Left ventricle myocardium inferior (tissue), 1 donor: ENCODE data around the gene PITPNM3. TPM values are rescaled to one million over a fixed set of nuclear protein-coding genes. Genes with fewer than 3 reads are reported as not detected.

Experiments
- DNase-seq: peaks from one replicate; pipeline ENCODE4 v3.0.0-alpha.2; 2020
- H3K27ac ChIP-seq: fragments of 200-600 bp; replicated peaks from 2 replicates; pipeline ENCODE4 v1.8.0; 2021
- H3K27me3 ChIP-seq: fragments of 200-600 bp; 2 replicates; pipeline ENCODE4 v1.8.0; 2021; ENCODE audit warnings: low read depth
- H3K36me3 ChIP-seq: fragments of 200-600 bp; 2 replicates; pipeline ENCODE4 v1.8.0; 2021
- H3K4me1 ChIP-seq: fragments of 200-600 bp; 2 replicates; pipeline ENCODE4 v1.8.0; 2021
- H3K4me3 ChIP-seq: fragments of 200-600 bp; 2 replicates; pipeline ENCODE4 v1.8.0; 2021; ENCODE audit warnings: mild to moderate bottlenecking, moderate library complexity
- H3K9me3 ChIP-seq: fragments of 200-600 bp; replicated peaks from 2 replicates; pipeline ENCODE4 v1.8.0; 2021
- CTCF ChIP-seq: fragments of 200-600 bp; IDR thresholded peaks from 2 replicates; pipeline ENCODE4 v1.8.0; 2021; ENCODE audit warnings: antibody characterized with exemption, mild to moderate bottlenecking, borderline replicate concordance
- intact Hi-C: fragments of 100-400 bp; cut with micrococcal nuclease; formaldehyde crosslinking; loops from one replicate; pipeline ENCODE4 v1.11.0; 2022
- total RNA-seq: library from RNA; stranded (reverse); fragmentation: NEBNext Ultra II Directional; extraction: Animal tissue kit (Norgen Biotek cat#: 25700); gene quantifications from one replicate; pipeline ENCODE4 v1.2.1, GENCODE V29; 2021
- donor health status: DM: no; HTN: yes; CAD: no; lungs with severe emphysema.

Gene PITPNM3
- total RNA-seq, 1 donor from 2014 or later = 0.36 TPM

GRCh38 chr17:6531575-6531974, 24.8 kb downstream of the PITPNM3 start:
- no peaks in the 10 kb centered on the region for H3K27me3 ChIP-seq
- TF ChIP-seq CTCF = no peak
- intact Hi-C loops = no loop called here
- H3K27ac ChIP-seq = no peak overlapping the region
- DNase-seq = no peak
- H3K4me3 ChIP-seq = no peak overlapping the region
- H3K36me3 ChIP-seq = no peaks in the 10 kb centered on the region
- no peaks in the 10 kb centered on the region for H3K9me3 ChIP-seq
- H3K4me1 ChIP-seq = peaks cover 8% of the 10 kb centered on the region

GRCh38 chr17:6530324-6530920, 25.9 kb downstream of the PITPNM3 start:
- Histone ChIP-seq H3K27me3 (no peaks in the 10 kb centered on the region), H3K4me1 (peaks cover 8% of the 10 kb centered on the region), H3K27ac (no peak overlapping the region), H3K9me3 (no peaks in the 10 kb centered on the region), H3K4me3 (no peak overlapping the region), H3K36me3 (no peaks in the 10 kb centered on the region)
- no peak for TF ChIP-seq CTCF
- DNase-seq = no peak
- intact Hi-C loops = no loop called here

GRCh38 chr17:6528557-6528956, 27.8 kb downstream of the PITPNM3 start:
- Histone ChIP-seq H3K9me3 (no peaks in the 10 kb centered on the region), H3K27me3 (no peaks in the 10 kb centered on the region), H3K27ac (no peak overlapping the region), H3K4me1 (peaks cover 8% of the 10 kb centered on the region), H3K4me3 (no peak overlapping the region), H3K36me3 (no peaks in the 10 kb centered on the region)
- DNase-seq = no peak
- intact Hi-C loops = no loop called here
- TF ChIP-seq CTCF = no peak

GRCh38 chr17:6526362-6527152, 29.8 kb downstream of the PITPNM3 start:
- Histone ChIP-seq H3K36me3 (no peaks in the 10 kb centered on the region), H3K27ac (no peak overlapping the region), H3K4me3 (no peak overlapping the region), H3K27me3 (no peaks in the 10 kb centered on the region), H3K4me1 (no peaks in the 10 kb centered on the region), H3K9me3 (no peaks in the 10 kb centered on the region)
- intact Hi-C loops = no loop called here
- no peak for TF ChIP-seq CTCF
- DNase-seq = no peak

- Histone ChIP-seq H3K27ac (no peak overlapping the region), H3K36me3 (no peaks in the 10 kb centered on the region), H3K4me1 (no peaks in the 10 kb centered on the region), H3K27me3 (no peaks in the 10 kb centered on the region), H3K9me3 (no peaks in the 10 kb centered on the region), H3K4me3 (no peak overlapping the region)
- no peak for TF ChIP-seq CTCF
- no peak for DNase-seq
- intact Hi-C loops = no loop called here
Measured at GRCh38 chr17:6525731-6526130, 30.6 kb downstream of the PITPNM3 start.
